RWPE2 (cell line): ENCODE measurements around the gene SPTB.

Source experiments
- ATAC-seq: fragments of 200-7000 bp; cut with Tn5 transposase; 3 replicates; pipeline ENCODE4 v1.9.1; 2021; ENCODE audit warnings: low read depth
- DNase-seq: peaks from one replicate; pipeline ENCODE4 v3.0.0-alpha.2; 2020; ENCODE audit warnings: low spot score
- H3K27ac ChIP-seq: fragments of 450-650 bp; 2 replicates; pipeline ENCODE4 v1.5.1; 2017; ENCODE audit warnings: mild to moderate bottlenecking; ENCODE audit not compliant: poor library complexity, severe bottlenecking
- H3K27me3 ChIP-seq: fragments of 250-450 bp; sonication (Bioruptor Pico); 2 replicates; pipeline ENCODE4 v1.5.1; 2021; ENCODE audit warnings: mild to moderate bottlenecking, moderate library complexity; ENCODE audit not compliant: insufficient read depth, poor library complexity, severe bottlenecking
- H3K36me3 ChIP-seq: fragments of 250-450 bp; sonication (Bioruptor Pico); 2 replicates; pipeline ENCODE4 v1.5.1; 2020; ENCODE audit warnings: low read depth, mild to moderate bottlenecking, moderate library complexity
- H3K4me1 ChIP-seq: fragments of 250-450 bp; sonication (Bioruptor Pico); 2 replicates; pipeline ENCODE4 v1.5.1; 2021; ENCODE audit warnings: mild to moderate bottlenecking, moderate library complexity; ENCODE audit not compliant: insufficient read depth, poor library complexity, severe bottlenecking
- H3K4me3 ChIP-seq: fragments of 250-450 bp; sonication (Bioruptor Pico); 2 replicates; pipeline ENCODE4 v1.5.1; 2021; ENCODE audit warnings: mild to moderate bottlenecking, moderate library complexity; ENCODE audit not compliant: severe bottlenecking
- H3K9me3 ChIP-seq: fragments of 250-450 bp; sonication (Bioruptor Pico); 2 replicates; pipeline ENCODE4 v1.5.1; 2021; ENCODE audit warnings: mild to moderate bottlenecking, moderate library complexity; ENCODE audit not compliant: severe bottlenecking
- CTCF ChIP-seq: fragments of 450-650 bp; IDR thresholded peaks from one replicate; pipeline ENCODE4 v1.5.1; 2017; ENCODE audit warnings: mild to moderate bottlenecking, moderate library complexity; ENCODE audit not compliant: poor library complexity, severe bottlenecking

SPTB gene

GRCh38 chr14:64721391-64721791 is 158.3 kb downstream of the SPTB start:
- ATAC-seq = no peak
- DNase-seq = peak; percentile 44
- no peak for TF ChIP-seq CTCF
- Histone ChIP-seq H3K4me3 (no peak overlapping the region), H3K27me3 (no peaks in the 10 kb centered on the region), H3K4me1 (peaks cover 100% of the 10 kb centered on the region), H3K36me3 (peaks cover 29% of the 10 kb centered on the region), H3K27ac (peak overlapping the region; percentile 93), H3K9me3 (no peaks in the 10 kb centered on the region)

DNA sequence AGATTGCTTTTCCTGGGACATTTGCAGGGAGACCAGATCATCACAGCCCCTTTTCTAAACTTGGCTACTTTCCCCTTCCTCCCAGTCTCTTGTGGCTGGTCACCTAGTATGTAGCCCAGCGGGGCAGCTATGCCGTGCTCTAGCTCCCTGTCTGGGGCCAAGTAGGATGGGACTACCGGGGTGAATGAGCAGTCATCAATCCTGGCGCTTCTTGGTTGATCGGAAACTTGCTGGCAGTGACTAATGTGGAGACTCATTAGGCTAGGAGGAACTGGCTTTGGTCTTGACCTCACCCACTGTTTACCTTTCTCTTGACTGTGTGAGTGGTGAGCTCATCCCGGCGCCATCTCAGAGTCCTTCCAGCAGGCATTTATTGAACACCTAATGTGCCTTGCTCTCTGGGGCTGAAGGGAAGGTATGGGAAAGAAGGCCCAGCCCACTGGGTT is 159.6 kb downstream of the SPTB start:
- TF ChIP-seq CTCF = no peak
- H3K27me3 ChIP-seq = no peaks in the 10 kb centered on the region
- H3K4me3 ChIP-seq = no peak overlapping the region
- peak; percentile 81 for ATAC-seq
- H3K9me3 ChIP-seq = no peaks in the 10 kb centered on the region
- peak; percentile 89 for DNase-seq
- H3K4me1 ChIP-seq = peaks cover 100% of the 10 kb centered on the region
- peak overlapping the region; percentile 93 for H3K27ac ChIP-seq
- peaks cover 29% of the 10 kb centered on the region for H3K36me3 ChIP-seq

GRCh38 chr14:64719601-64720000 is 160.1 kb downstream of the SPTB start:
- H3K4me3 ChIP-seq = no peak overlapping the region
- no peaks in the 10 kb centered on the region for H3K27me3 ChIP-seq
- H3K27ac ChIP-seq = peak overlapping the region; percentile 93
- H3K4me1 ChIP-seq = peaks cover 100% of the 10 kb centered on the region
- H3K9me3 ChIP-seq = no peaks in the 10 kb centered on the region
- DNase-seq (peak; percentile 30), ATAC-seq (no peak)
- TF ChIP-seq CTCF = no peak
- peaks cover 33% of the 10 kb centered on the region for H3K36me3 ChIP-seq

- Histone ChIP-seq H3K27ac (peak overlapping the region; percentile 93), H3K4me3 (no peak overlapping the region), H3K4me1 (peaks cover 98% of the 10 kb centered on the region), H3K36me3 (peaks cover 35% of the 10 kb centered on the region), H3K27me3 (no peaks in the 10 kb centered on the region), H3K9me3 (peaks cover under 1% of the 10 kb centered on the region)
- ATAC-seq (no peak), DNase-seq (peak; percentile 29)
- TF ChIP-seq CTCF = no peak
Observed at GRCh38 chr14:64718762-64719161, 160.9 kb downstream of the SPTB start.

- ATAC-seq = no peak
- H3K27ac ChIP-seq = peak overlapping the region; percentile 93
- no peak overlapping the region for H3K4me3 ChIP-seq
- DNase-seq = peak; percentile 66
- H3K27me3 ChIP-seq = no peaks in the 10 kb centered on the region
- peaks cover 94% of the 10 kb centered on the region for H3K4me1 ChIP-seq
- H3K36me3 ChIP-seq = peaks cover 37% of the 10 kb centered on the region
- no peak for TF ChIP-seq CTCF
- H3K9me3 ChIP-seq = peaks cover 10% of the 10 kb centered on the region
Observed at GRCh38 chr14:64717870-64718269, 161.8 kb downstream of the SPTB start.
